DMS53 (cell line): ENCODE results near the gene DBNL.

Experiments used
- DNase-seq: peaks from one replicate; lab custom pipeline; 2025; lab: John Stamatoyannopoulos, UW

Gene DBNL

GRCh38 chr7:44043902-44044301 lies 600 bp upstream of the DBNL start:
- peak; percentile 65 for DNase-seq

GRCh38 chr7:44045226-44046014 lies 918 bp downstream of the DBNL start:
- DNase-seq: no peak

GRCh38 chr7:44046321-44047061 lies 2.0 kb downstream of the DBNL start:
- DNase-seq: no peak

- DNase-seq: no peak
These were observed 3.7 kb downstream of the DBNL start for GRCh38 chr7:44048031-44048795.

- no peak for DNase-seq
These were observed 5.8 kb downstream of the DBNL start for GRCh38 chr7:44050121-44050914.

GRCh38 chr7:44050915-44051560 lies 6.5 kb downstream of the DBNL start:
- DNase-seq: no peak

- DNase-seq: no peak
These were observed 7.2 kb downstream of the DBNL start for GRCh38 chr7:44051611-44052220.

GRCh38 chr7:44052771-44053365 lies 8.4 kb downstream of the DBNL start:
- DNase-seq: no peak

GRCh38 chr7:44056681-44057080 lies 12.2 kb downstream of the DBNL start:
- DNase-seq: no peak

GRCh38 chr7:44057181-44057848 lies 12.8 kb downstream of the DBNL start:
- no peak for DNase-seq

- DNase-seq: no peak
These were observed 13.6 kb downstream of the DBNL start for GRCh38 chr7:44057849-44058758.

- DNase-seq: no peak
These were observed 14.3 kb downstream of the DBNL start for GRCh38 chr7:44058759-44059218.

- no peak for DNase-seq
These were observed 15.0 kb downstream of the DBNL start for GRCh38 chr7:44059219-44060090.

- no peak for DNase-seq
These were observed 15.8 kb downstream of the DBNL start for GRCh38 chr7:44060091-44060947.

GRCh38 chr7:44060948-44061644 lies 16.6 kb downstream of the DBNL start:
- DNase-seq: no peak

- DNase-seq: no peak
These were observed 17.2 kb downstream of the DBNL start for GRCh38 chr7:44061645-44062179.
